HepG2 (cell line): ENCODE measurements around the gene FGD5. TPM values are rescaled to one million over a fixed set of nuclear protein-coding genes. Genes with fewer than 3 reads are reported as not detected.

Experiments used
- ATF7 ChIP-seq, 2 experiments: fragments of 450-650 bp in 1 of 2; sonication (generic) in 1 of 2; formaldehyde crosslinking in 1 of 2; IDR thresholded peaks; 2 replicates each; pipeline versions ENCODE4 v1.4.0 to v1.6.1; 2016 to 2020; ENCODE audit warnings: antibody characterized with exemption in 1 of 2, mild to moderate bottlenecking in 1 of 2, missing genetic modification reagents in 1 of 2
- CENPX ChIP-seq: sonication (generic); formaldehyde crosslinking; IDR thresholded peaks from 2 replicates; pipeline ENCODE4 v1.9.0; 2021; ENCODE audit warnings: mild to moderate bottlenecking, missing genetic modification reagents, moderate library complexity
- FOXK2 ChIP-seq: fragments of 450-650 bp; IDR thresholded peaks from 2 replicates; pipeline ENCODE4 v1.6.1; 2016
- GLMP ChIP-seq: sonication (generic); formaldehyde crosslinking; IDR thresholded peaks from 2 replicates; pipeline ENCODE4 v1.9.0; 2021; ENCODE audit warnings: missing genetic modification reagents, mild to moderate bottlenecking, borderline replicate concordance
- HDAC1 ChIP-seq: sonication (generic); formaldehyde crosslinking; IDR thresholded peaks from 2 replicates; pipeline ENCODE4 v1.5.1; 2020; ENCODE audit warnings: mild to moderate bottlenecking, missing genetic modification reagents
- HMG20B ChIP-seq: conservative IDR thresholded peaks from 2 replicates; pipeline ENCODE4 v1.6.1; 2016; ENCODE audit warnings: missing genetic modification reagents, missing compliant biosample characterization
- HNF1B ChIP-seq: sonication (generic); formaldehyde crosslinking; IDR thresholded peaks from 2 replicates; pipeline ENCODE4 v1.5.1; 2020; ENCODE audit warnings: mild to moderate bottlenecking, moderate library complexity, missing genetic modification reagents
- HNRNPK ChIP-seq: fragments of 200-400 bp; formaldehyde crosslinking; IDR thresholded peaks from 2 replicates; pipeline ENCODE4 v1.6.1; 2018; ENCODE audit warnings: low read length, low read depth, moderate library complexity, mild to moderate bottlenecking; ENCODE audit not compliant: poor library complexity, severe bottlenecking
- KAT8 ChIP-seq: IDR thresholded peaks from 2 replicates; pipeline ENCODE4 v1.6.1; 2016; ENCODE audit warnings: missing genetic modification reagents, missing compliant biosample characterization
- KMT2A ChIP-seq: sonication (generic); formaldehyde crosslinking; IDR thresholded peaks from 2 replicates; pipeline ENCODE4 v1.4.0; 2020; ENCODE audit warnings: missing genetic modification reagents
- MAFF ChIP-seq: IDR thresholded peaks from 2 replicates; pipeline ENCODE4 v1.6.1; 2011; ENCODE audit warnings: low read depth, low read length, improper control_type of control experiment
- MAFK ChIP-seq, 2 experiments: IDR thresholded peaks in 1 of 2; conservative IDR thresholded peaks in 1 of 2; 2 replicates each; pipeline ENCODE4 v1.6.1; 2011; ENCODE audit warnings: improper control_type of control experiment in 2 of 2, low read length in 2 of 2
- MIER3 ChIP-seq: IDR thresholded peaks from 2 replicates; pipeline ENCODE4 v1.6.1; 2016; ENCODE audit warnings: missing compliant biosample characterization, borderline replicate concordance
- ONECUT2 ChIP-seq: sonication (generic); formaldehyde crosslinking; IDR thresholded peaks from 2 replicates; pipeline ENCODE4 v1.4.0; 2020; ENCODE audit warnings: missing genetic modification reagents
- RCOR2 ChIP-seq: IDR thresholded peaks from 2 replicates; pipeline ENCODE4 v1.6.1; 2016; ENCODE audit warnings: missing biosample characterization, missing genetic modification reagents
- ZBTB25 ChIP-seq: IDR thresholded peaks from 2 replicates; pipeline ENCODE4 v1.6.1; 2018; ENCODE audit warnings: missing genetic modification reagents
- ZMAT5 ChIP-seq: sonication (generic); formaldehyde crosslinking; IDR thresholded peaks from 2 replicates; pipeline ENCODE4 v1.5.0; 2020; ENCODE audit warnings: mild to moderate bottlenecking, low read depth, missing genetic modification reagents, borderline replicate concordance
- ZNF501 ChIP-seq: sonication (generic); formaldehyde crosslinking; IDR thresholded peaks from 2 replicates; pipeline ENCODE4 v1.5.1; 2020; ENCODE audit warnings: mild to moderate bottlenecking, moderate library complexity, missing genetic modification reagents
- ZNF580 ChIP-seq: IDR thresholded peaks from 2 replicates; pipeline ENCODE4 v1.6.1; 2016; ENCODE audit warnings: low read depth, borderline replicate concordance
- ZNF687 ChIP-seq: sonication (generic); formaldehyde crosslinking; IDR thresholded peaks from 2 replicates; pipeline ENCODE4 v1.5.1; 2020; ENCODE audit warnings: mild to moderate bottlenecking, missing genetic modification reagents, moderate library complexity
- ZNF780A ChIP-seq: sonication (generic); formaldehyde crosslinking; IDR thresholded peaks from 2 replicates; pipeline ENCODE4 v1.8.0; 2022; ENCODE audit warnings: mild to moderate bottlenecking, missing genetic modification reagents, moderate library complexity
- polyA plus RNA-seq, 8 experiments: library from polyadenylated mRNA; depleted of rRNA in 3 of 8; stranded (reverse) in 7 of 8; unstranded in 1 of 8; fragments of >200 nt; fragmentation: Illumina TruSeq in 4 of 8; extraction: Trizol in 4 of 8; gene quantifications; 2 replicates each; pipeline versions ENCODE4 v1.2.1 to v1.2.3, GENCODE V29; 2011 to 2016; ENCODE audit warnings: low read depth in 4 of 8, missing spikeins in 1 of 8, mixed read lengths in 1 of 8; ENCODE audit not compliant: insufficient read depth in 1 of 8
- total RNA-seq, 5 experiments: library from RNA; depleted of rRNA; stranded (reverse); fragments of >200 nt; fragmentation: Illumina TruSeq; extraction: Trizol; gene quantifications; 2 replicates each; pipeline ENCODE4 v1.2.3, GENCODE V29; 2016; ENCODE audit warnings: low read depth in 1 of 5

The FGD5 gene
- total and polyA plus RNA-seq, 2 of the 13 experiments (the other 11 are each of a cell fraction or from before 2014, with no cell fraction given), result 0.17 TPM; not detected in 1

- TF ChIP-seq HNF1B (CRISPR knock-in tag) (no peak), HNRNPK (no peak), HDAC1 (no peak), ZMAT5 (CRISPR knock-in tag) (no peak), MAFF (no peak), ONECUT2 (CRISPR knock-in tag) (no peak), RCOR2 (CRISPR knock-in tag) (0 out of 2 replicates have a peak, but pooled peaks have one; percentile 30), ZNF501 (CRISPR knock-in tag) (no peak), FOXK2 (no peak), KMT2A (CRISPR knock-in tag) (no peak), KAT8 (CRISPR knock-in tag) (no peak), MIER3 (no peak), ZNF580 (CRISPR knock-in tag) (no peak), HMG20B (CRISPR knock-in tag) (no peak), MAFK (conservative IDR thresholded peaks at IDR 0.05 in 1 of 2, IDR thresholded peaks at IDR 0.05 in 1 of 2; ENCODE audit: low read length in 2 of 2) (no peak), ZNF780A (CRISPR knock-in tag) (no peak), ZNF687 (CRISPR knock-in tag) (no peak; the same call in 1 of the 2 replicates), ATF7 (IDR thresholded peaks at IDR 0.05) (no peak), ATF7 (CRISPR knock-in tag; IDR thresholded peaks at IDR 0.05) (no peak), ZBTB25 (CRISPR knock-in tag) (no peak), CENPX (CRISPR knock-in tag) (no peak), GLMP (CRISPR knock-in tag) (no peak)
These were observed 14.6 kb upstream of the FGD5 start (continued) for GRCh38 chr3:14803981-14804834.
